HG03565 (cell line): ENCODE results near the gene DHX9.
"Not testable (repeated sequence)": the region's sequence is repeated elsewhere in the genome, so short reads cannot be mapped to it uniquely, and the experiment has no call there.

Source experiments
- ATAC-seq: cut with Tn5 transposase; IDR thresholded peaks from one replicate; pipeline ENCODE4 v1.9.1; 2021; ENCODE audit warnings: mild to moderate bottlenecking, moderate library complexity; ENCODE audit not compliant: unreplicated experiment

The DHX9 gene

GRCh38 chr1:182886985-182887384, 47.8 kb downstream of the DHX9 start:
- ATAC-seq = no peak

DNA sequence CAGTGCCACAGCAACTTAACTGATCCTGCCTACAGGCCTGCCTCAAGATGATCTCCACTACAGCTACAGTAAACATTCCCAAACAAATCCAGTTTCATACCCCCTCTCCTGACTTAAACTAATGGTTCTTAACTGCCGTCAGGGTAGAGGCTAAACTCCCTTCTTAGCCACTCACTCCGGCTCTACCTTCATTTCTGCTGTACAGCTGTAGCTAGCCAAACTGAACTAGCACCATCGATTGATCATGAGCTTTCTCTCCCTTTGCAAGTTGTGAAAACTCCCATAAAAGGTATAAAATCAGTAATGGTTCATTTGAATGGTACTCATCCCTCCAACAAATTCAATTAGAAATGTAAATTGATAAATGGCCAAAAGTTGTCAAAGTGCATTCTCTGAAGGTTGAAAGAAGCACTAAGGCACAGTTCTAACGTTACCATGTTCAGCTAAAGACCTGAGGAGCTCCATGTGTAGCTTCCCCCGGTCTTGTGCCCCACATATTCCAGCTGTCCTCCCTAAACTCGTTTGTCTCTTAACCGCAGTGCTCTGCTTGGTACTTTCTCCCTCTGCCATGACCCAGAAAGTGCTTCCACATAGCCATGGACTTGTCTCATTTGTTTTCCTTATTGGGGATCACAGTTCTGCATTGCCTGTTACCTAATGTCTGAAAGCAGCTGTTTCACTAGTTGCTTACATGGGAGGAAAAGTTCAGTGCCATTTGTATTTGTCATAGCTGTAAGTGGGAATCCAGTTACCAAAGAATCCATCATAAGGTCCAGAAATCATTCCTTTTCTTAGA, 49.8 kb downstream of the DHX9 start:
- no peak for ATAC-seq

- no peak for ATAC-seq
Measured at GRCh38 chr1:182889997-182890396, 50.9 kb downstream of the DHX9 start.

DNA sequence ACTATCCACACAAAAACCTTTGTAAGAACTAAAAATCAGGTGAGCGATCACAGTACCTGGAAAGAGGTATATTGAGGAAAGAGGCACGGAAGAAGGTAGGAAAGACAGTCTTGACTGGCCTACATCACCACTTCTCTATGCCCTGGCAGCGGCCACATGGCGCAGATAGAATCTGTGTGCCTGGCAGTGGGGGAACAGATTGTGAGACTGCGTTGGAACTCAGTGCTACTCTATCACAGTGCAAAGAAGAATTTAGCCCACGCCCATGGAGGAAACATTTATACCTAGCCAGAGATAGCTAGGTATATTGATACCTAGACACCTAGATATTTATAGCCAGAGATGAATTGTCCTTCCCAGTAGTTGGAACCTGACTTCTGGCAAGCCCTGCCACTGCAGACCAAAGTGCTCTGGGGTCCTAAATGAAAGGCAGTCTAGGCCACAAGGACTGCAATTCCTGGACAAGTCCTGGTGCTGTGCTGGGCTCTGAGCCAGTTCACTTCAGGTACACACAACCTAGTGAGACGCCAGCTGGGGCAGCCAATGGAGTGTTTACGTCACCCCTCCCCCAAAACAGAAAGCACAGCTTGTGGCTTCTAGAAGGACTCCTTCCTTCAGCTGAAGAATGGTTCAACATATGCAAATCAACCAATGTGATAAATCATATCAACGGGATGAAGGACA, 51.9 kb downstream of the DHX9 start:
- no peak for ATAC-seq

GRCh38 chr1:182897696-182898095, 58.5 kb downstream of the DHX9 start:
- no peak for ATAC-seq

DNA sequence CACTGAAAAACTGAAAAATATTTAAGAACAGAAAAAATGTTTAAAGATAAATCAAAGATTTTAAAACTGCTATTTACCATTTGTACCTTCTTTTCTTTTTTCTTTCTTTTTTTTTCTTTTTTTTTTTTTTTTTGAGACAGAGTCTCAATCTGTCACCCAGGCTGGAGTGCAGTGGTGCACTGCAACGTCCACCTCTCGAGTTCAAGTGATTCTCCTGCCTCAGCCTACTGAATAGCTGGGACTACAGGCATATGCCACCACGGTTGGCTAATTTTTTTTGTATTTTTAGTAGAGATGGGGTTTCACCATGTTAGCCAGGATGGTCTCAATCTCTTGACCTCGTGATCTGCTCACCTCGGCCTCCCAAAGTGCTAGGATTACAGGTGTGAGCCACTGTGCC, 62.8 kb downstream of the DHX9 start:
- not testable (repeated sequence) for ATAC-seq

GRCh38 chr1:182905321-182905720, 66.2 kb downstream of the DHX9 start:
- no peak for ATAC-seq

- no peak for ATAC-seq
Measured at GRCh38 chr1:182909578-182909977, 70.4 kb downstream of the DHX9 start.

- no peak for ATAC-seq
Measured at GRCh38 chr1:182910143-182910542, 71.0 kb downstream of the DHX9 start.

DNA sequence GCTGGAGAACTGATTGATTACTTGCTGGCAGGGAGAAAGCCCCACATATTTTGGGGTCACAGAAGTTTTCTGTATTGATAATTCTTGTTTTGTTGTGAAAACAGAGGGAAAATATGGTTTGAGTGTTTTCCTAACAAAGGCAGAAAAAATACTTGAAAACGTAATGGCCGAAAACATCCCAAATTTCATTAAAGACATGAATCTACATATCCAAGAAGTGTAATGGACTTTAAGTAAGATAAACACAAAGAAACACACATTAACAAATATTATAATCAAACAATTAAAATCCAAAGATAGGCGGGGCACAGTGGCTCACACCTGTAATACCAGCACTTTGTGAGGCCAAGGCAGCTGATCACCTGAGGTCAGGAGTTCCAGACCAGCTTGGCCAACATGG, 74.3 kb downstream of the DHX9 start:
- ATAC-seq = no peak

DNA sequence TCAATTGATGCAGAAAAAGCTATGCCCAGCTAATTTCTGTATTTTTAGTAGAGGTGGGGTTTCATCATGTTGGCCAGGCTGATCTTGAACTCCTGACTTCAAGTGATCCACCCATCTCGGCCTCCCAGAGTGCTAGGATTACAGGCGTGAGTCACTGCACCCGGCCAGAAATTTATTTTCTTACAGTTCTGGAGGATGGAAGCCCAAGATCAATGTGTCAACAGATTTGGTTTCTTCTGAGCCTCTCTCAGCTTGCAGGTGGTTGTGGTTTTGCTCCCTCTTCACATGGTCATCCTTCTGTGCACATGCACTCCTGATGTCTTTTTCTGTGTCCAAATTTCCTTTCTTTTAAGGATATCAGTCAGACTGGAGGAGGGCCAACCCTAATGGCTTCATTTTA, 78.2 kb downstream of the DHX9 start:
- no peak for ATAC-seq

- no peak for ATAC-seq
Measured at GRCh38 chr1:182925661-182926060, 86.5 kb downstream of the DHX9 start.

DNA sequence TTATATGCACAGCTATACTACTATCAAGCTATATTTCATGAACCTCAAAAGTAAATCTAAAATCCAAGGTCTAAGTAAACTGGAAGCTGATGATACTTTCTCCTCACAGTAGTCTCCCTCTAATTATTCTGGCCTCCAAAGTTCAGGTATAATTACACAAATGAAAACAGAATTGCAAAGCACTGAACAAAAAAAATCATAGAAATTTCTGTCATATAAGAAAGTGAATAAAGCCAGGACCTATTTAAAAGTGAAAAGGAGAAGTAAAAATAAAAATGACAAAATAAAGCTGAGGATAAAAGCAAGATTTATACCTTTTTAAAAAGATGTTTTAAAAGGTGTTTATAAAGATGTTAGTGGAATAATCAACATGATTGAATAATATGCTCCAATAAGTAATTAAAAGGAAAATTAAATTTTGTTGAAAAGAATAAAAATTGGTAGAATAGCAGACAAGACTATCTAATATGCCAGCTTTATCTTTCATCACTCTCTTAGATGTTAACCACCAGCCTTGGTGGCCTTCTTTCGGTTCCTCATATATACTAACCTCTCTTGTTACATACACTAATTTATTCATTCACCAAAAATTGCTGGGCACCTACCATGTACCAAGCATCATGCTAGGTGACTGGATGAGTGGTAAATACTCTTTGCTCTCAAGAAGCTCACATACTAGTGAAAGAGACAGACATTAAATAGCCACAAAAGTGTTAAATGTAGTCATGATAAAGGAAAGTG, 88.7 kb downstream of the DHX9 start:
- ATAC-seq = no peak

- no peak for ATAC-seq
Measured at GRCh38 chr1:182930985-182931384, 91.8 kb downstream of the DHX9 start.

- ATAC-seq = no peak
Measured at GRCh38 chr1:182935716-182936115, 96.6 kb downstream of the DHX9 start.
